GM12801 (cell line): Measurements from ENCODE around the gene KPNA4.

ENCODE experiments used
- CTCF ChIP-seq: IDR thresholded peaks from one replicate; pipeline ENCODE4 v1.5.1; 2011; ENCODE audit warnings: control low read depth; ENCODE audit not compliant: insufficient read length; ENCODE audit errors: extremely low read depth

The KPNA4 gene

GRCh38 chr3:160567774-160568173, 2.4 kb upstream of the KPNA4 start:
- no peak for TF ChIP-seq CTCF

- no peak for TF ChIP-seq CTCF
Observed at GRCh38 chr3:160566499-160566898, 1.1 kb upstream of the KPNA4 start.

- no peak for TF ChIP-seq CTCF
Observed at GRCh38 chr3:160564949-160565441, 376 bp downstream of the KPNA4 start.

GRCh38 chr3:160564258-160564911, 986 bp downstream of the KPNA4 start:
- TF ChIP-seq CTCF = no peak

- no peak for TF ChIP-seq CTCF
Observed at GRCh38 chr3:160562952-160563351, 2.4 kb downstream of the KPNA4 start.

GRCh38 chr3:160557571-160557970, 7.8 kb downstream of the KPNA4 start:
- no peak for TF ChIP-seq CTCF

GRCh38 chr3:160556141-160556540, 9.2 kb downstream of the KPNA4 start:
- TF ChIP-seq CTCF = no peak
